B cell (primary cell): Measurements from ENCODE around the gene CNTNAP2. TPM values are rescaled to one million over a fixed set of nuclear protein-coding genes. Genes with fewer than 3 reads are reported as not detected.

Experiments used
- ATAC-seq: fragments of 200-7000 bp; cut with Tn5 transposase; one replicate; pipeline ENCODE4 v1.10.0; 2021; ENCODE audit warnings: low read depth, mild to moderate bottlenecking, moderate number of reproducible peaks, moderate library complexity
- CTCF ChIA-PET: fragments of 350-600 bp; sonication (Branson Sonifier 250); formaldehyde crosslinking; loops from one replicate; lab custom pipeline; 2021; ENCODE audit warnings: antibody characterized with exemption, inconsistent platforms; lab: Charles Lee
- POLR2A ChIA-PET: fragments of 350-600 bp; sonication (Branson Sonifier 250); formaldehyde crosslinking; loops from one replicate; lab custom pipeline; 2021; ENCODE audit warnings: antibody characterized with exemption; lab: Charles Lee
- DNase-seq: peaks from one replicate; pipeline ENCODE4 v3.0.0; 2013
- H2AFZ ChIP-seq: 2 replicates; pipeline ENCODE4 v1.6.1; 2012; ENCODE audit warnings: mild to moderate bottlenecking, low read depth, low read length; ENCODE audit not compliant: insufficient read depth, poor library complexity, severe bottlenecking
- H3K27ac ChIP-seq, 2 donors: 1 replicate in 1 of 2; 2 replicates in 1 of 2; pipeline ENCODE4 v1.5.1; 2012 to 2013; ENCODE audit warnings: low read length in 2 of 2, mild to moderate bottlenecking in 2 of 2, moderate library complexity in 1 of 2
- H3K27me3 ChIP-seq, 4 experiments: fragments of 200-600 bp in 1 of 4; sonication (generic) in 1 of 4; replicated peaks in 1 of 4; 1 replicate in 2 of 4; 2 replicates in 2 of 4; pipeline versions ENCODE4 v1.6.1 to v1.7.0; 2013 to 2016; ENCODE audit warnings: low read length in 3 of 4, mild to moderate bottlenecking in 2 of 4, mixed read lengths in 1 of 4, moderate library complexity in 1 of 4; ENCODE audit not compliant: insufficient read depth in 4 of 4, control insufficient read depth in 3 of 4; ENCODE audit errors: control extremely low read depth in 1 of 4
- H3K36me3 ChIP-seq, 2 experiments: replicated peaks in 1 of 2; 1 replicate in 1 of 2; 2 replicates in 1 of 2; pipeline versions ENCODE4 v1.6.1 to v1.7.1; 2013; ENCODE audit warnings: low read length in 1 of 2; ENCODE audit not compliant: insufficient read depth in 2 of 2, control insufficient read depth in 1 of 2; ENCODE audit errors: control extremely low read depth in 1 of 2, extremely low read depth in 1 of 2
- H3K4me1 ChIP-seq, 2 donors: fragments of 200-600 bp in 1 of 2; sonication (generic) in 1 of 2; 1 replicate in 1 of 2; 2 replicates in 1 of 2; pipeline versions ENCODE4 v1.5.1 to v1.6.1; 2013 to 2017; ENCODE audit warnings: low read length in 2 of 2; ENCODE audit not compliant: control insufficient read depth in 2 of 2, insufficient read depth in 2 of 2
- H3K4me2 ChIP-seq: replicated peaks from 2 replicates; pipeline ENCODE3; 2012; ENCODE audit warnings: mild to moderate bottlenecking, low read depth, low read length; ENCODE audit not compliant: poor library complexity, severe bottlenecking
- H3K4me3 ChIP-seq, 5 experiments: fragments of 200-600 bp in 1 of 5; sonication (generic) in 1 of 5; 1 replicate in 3 of 5; 2 replicates in 2 of 5; pipeline versions ENCODE4 v1.5.1 to v1.7.0; 2011 to 2016; ENCODE audit warnings: low read length in 4 of 5, mild to moderate bottlenecking in 4 of 5, low read depth in 2 of 5, control low read depth in 1 of 5, moderate library complexity in 1 of 5; ENCODE audit not compliant: insufficient read depth in 1 of 5; ENCODE audit errors: control extremely low read depth in 1 of 5, extremely low read depth in 1 of 5
- H3K79me2 ChIP-seq: fragments of 200-600 bp; sonication (generic); one replicate; pipeline ENCODE4 v1.6.0; 2016; ENCODE audit warnings: low read length; ENCODE audit not compliant: control insufficient read depth, insufficient read depth
- H3K9ac ChIP-seq: fragments of 200-600 bp; sonication (generic); 2 replicates; pipeline ENCODE4 v1.6.1; 2017; ENCODE audit warnings: mild to moderate bottlenecking, low read length, moderate library complexity
- H3K9me3 ChIP-seq, 3 donors: one replicate each; pipeline versions ENCODE4 v1.6.1 to v1.7.1; 2013; ENCODE audit warnings: low read length in 2 of 3; ENCODE audit not compliant: control insufficient read depth in 2 of 3, insufficient read depth in 1 of 3; ENCODE audit errors: control extremely low read depth in 1 of 3
- H4K20me1 ChIP-seq: 2 replicates; pipeline ENCODE4 v1.6.0; 2012; ENCODE audit warnings: mild to moderate bottlenecking, low read length; ENCODE audit not compliant: insufficient read depth, control insufficient read depth, poor library complexity, severe bottlenecking
- H3K27ac Mint-ChIP-seq: one replicate; pipeline ENCODE4 v1.8.0; 2021; ENCODE audit warnings: mixed read lengths
- H3K27me3 Mint-ChIP-seq: one replicate; pipeline ENCODE4 v1.8.0; 2021; ENCODE audit warnings: mixed read lengths
- H3K4me1 Mint-ChIP-seq: one replicate; pipeline ENCODE4 v1.8.0; 2021; ENCODE audit warnings: mixed read lengths
- H3K4me3 Mint-ChIP-seq: one replicate; pipeline ENCODE4 v1.8.0; 2021; ENCODE audit warnings: mixed read lengths
- H3K9me3 Mint-ChIP-seq: one replicate; pipeline ENCODE4 v1.8.0; 2022; ENCODE audit warnings: mixed read lengths; ENCODE audit not compliant: insufficient read depth
- EZH2 ChIP-seq: IDR thresholded peaks from 2 replicates; pipeline ENCODE4 v1.6.1; 2012; ENCODE audit warnings: borderline replicate concordance, low read depth, mild to moderate bottlenecking, moderate library complexity, low read length; ENCODE audit not compliant: insufficient read depth, poor library complexity, severe bottlenecking
- WGBS: methylation state at CpG from one replicate; pipeline ENCODE4 v1.1.5; 2013; ENCODE audit warnings: missing lambda C conversion rate; ENCODE audit not compliant: insufficient coverage; 5-methylcytosine and 5-hydroxymethylcytosine counted together
- intact Hi-C: fragments of 100-400 bp; cut with micrococcal nuclease; formaldehyde crosslinking; loops from one replicate; pipeline ENCODE4 v1.10.0; 2022
- polyA plus RNA-seq: library from polyadenylated mRNA; depleted of rRNA; stranded (reverse); fragments of >200 nt; gene quantifications from 2 replicates; pipeline ENCODE4 v1.2.3, GENCODE V29; 2012
- total RNA-seq, 2 donors: library from RNA; stranded (reverse); fragments of 120-200 nt in 1 of 2; gene quantifications; 1 replicate in 1 of 2; 2 replicates in 1 of 2; pipeline versions ENCODE4 v1.2.3 to v1.2.4, GENCODE V29; 2013 to 2022
- TF ChIP-seq, protein P1 (sequence below): fragments of 200-600 bp; IDR thresholded peaks from one replicate; pipeline ENCODE4 v1.8.0; 2022; ENCODE audit warnings: antibody characterized with exemption, mild to moderate bottlenecking

The CNTNAP2 gene
- total and polyA plus RNA-seq, 2 donors (not counting 1 experiment from before 2014, with no cell fraction given): 7.4 to 16.6 TPM

DNA sequence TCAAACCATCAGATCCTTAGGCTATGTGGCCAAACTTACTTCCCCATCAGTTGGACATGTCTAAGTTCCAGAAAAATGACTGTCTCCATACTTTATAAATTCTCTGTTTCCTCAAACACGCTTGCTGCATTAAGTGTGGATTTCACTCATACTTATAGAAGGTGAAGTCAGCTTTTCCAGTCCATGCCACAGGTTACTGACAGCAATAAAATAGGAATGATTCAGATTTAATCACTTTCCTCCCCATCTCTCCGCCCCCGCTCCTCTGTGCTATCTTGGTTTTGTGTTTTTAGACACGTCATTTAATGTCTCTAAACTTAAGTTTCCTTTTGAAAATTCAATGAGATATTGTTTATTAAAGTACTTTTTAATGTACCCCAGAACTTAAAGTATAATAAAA is 1376.0 kb downstream of the CNTNAP2 start:
- no peak for DNase-seq
- WGBS: no CpG with 5 or more reads among the region's 4 CpGs
- POLR2A ChIA-PET: no interaction called here
- Histone ChIP-seq H3K4me3 (no peak overlapping the region), H3K9me3 (no peaks in the 10 kb centered on the region), H3K9ac (no peak overlapping the region), H2AFZ (no peak overlapping the region), H3K36me3 (no peaks in the 10 kb centered on the region), H3K4me1 (no peaks in the 10 kb centered on the region), H3K27me3 (no peaks in the 10 kb centered on the region), H3K79me2 (no peaks in the 10 kb centered on the region), H4K20me1 (no peaks in the 10 kb centered on the region), H3K27ac (no peak overlapping the region), H3K4me2 (no peak overlapping the region)
- TF ChIP-seq, protein P1, sequence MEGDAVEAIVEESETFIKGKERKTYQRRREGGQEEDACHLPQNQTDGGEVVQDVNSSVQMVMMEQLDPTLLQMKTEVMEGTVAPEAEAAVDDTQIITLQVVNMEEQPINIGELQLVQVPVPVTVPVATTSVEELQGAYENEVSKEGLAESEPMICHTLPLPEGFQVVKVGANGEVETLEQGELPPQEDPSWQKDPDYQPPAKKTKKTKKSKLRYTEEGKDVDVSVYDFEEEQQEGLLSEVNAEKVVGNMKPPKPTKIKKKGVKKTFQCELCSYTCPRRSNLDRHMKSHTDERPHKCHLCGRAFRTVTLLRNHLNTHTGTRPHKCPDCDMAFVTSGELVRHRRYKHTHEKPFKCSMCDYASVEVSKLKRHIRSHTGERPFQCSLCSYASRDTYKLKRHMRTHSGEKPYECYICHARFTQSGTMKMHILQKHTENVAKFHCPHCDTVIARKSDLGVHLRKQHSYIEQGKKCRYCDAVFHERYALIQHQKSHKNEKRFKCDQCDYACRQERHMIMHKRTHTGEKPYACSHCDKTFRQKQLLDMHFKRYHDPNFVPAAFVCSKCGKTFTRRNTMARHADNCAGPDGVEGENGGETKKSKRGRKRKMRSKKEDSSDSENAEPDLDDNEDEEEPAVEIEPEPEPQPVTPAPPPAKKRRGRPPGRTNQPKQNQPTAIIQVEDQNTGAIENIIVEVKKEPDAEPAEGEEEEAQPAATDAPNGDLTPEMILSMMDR: no peak
- TF ChIP-seq EZH2: no peak
- intact Hi-C loops: no loop called here
- ATAC-seq: no peak
- CTCF ChIA-PET: no interaction called here
- Mint-ChIP-seq H3K4me3 (no peak overlapping the region), H3K27me3 (no peaks in the 10 kb centered on the region), H3K27ac (no peak overlapping the region), H3K4me1 (no peaks in the 10 kb centered on the region), H3K9me3 (peaks cover 6% of the 10 kb centered on the region)

DNA sequence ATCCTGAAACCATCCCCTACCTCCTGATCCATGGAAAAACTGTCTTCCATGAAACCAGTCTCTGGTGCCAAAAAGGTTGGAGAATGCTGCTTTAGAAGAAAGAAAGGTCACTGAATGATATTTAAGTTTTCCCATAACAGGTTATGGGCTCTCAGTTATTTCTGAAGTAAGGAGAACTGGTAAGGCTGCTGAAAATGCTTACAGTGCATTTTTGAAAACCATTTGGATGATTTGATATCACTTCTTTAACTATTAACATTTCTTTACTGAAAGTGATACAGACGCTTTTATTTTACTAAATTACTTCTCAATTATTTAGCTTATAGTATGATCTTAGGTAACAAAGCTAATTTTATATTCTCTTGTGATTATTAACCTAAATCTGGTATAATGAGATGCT is 1379.6 kb downstream of the CNTNAP2 start:
- intact Hi-C loops: no loop called here
- Histone ChIP-seq H4K20me1 (no peaks in the 10 kb centered on the region), H3K27me3 (no peaks in the 10 kb centered on the region), H3K9me3 (no peaks in the 10 kb centered on the region), H3K36me3 (no peaks in the 10 kb centered on the region), H3K4me3 (no peak overlapping the region), H2AFZ (no peak overlapping the region), H3K4me2 (no peak overlapping the region), H3K27ac (no peak overlapping the region), H3K4me1 (no peaks in the 10 kb centered on the region), H3K9ac (no peak overlapping the region), H3K79me2 (no peaks in the 10 kb centered on the region)
- Mint-ChIP-seq H3K27me3 (no peaks in the 10 kb centered on the region), H3K4me1 (no peaks in the 10 kb centered on the region), H3K4me3 (no peak overlapping the region), H3K27ac (no peak overlapping the region), H3K9me3 (peaks cover 4% of the 10 kb centered on the region)
- DNase-seq (no peak), ATAC-seq (no peak)
- ChIA-PET CTCF (no interaction called here), POLR2A (no interaction called here)
- WGBS: no CpG with 5 or more reads among the region's 1 CpG
- TF ChIP-seq, protein P1: no peak
- no peak for TF ChIP-seq EZH2
